ENCODE results near the gene FOXE1.

GRCh38 chr9:97900103-97900737, 47.2 kb downstream of the FOXE1 start:
- TF ChIP-seq CTCF (IDR thresholded peaks at IDR 0.05; ENCODE audit: low read depth, low read length, poor library complexity, severe bottlenecking) (no peak), EZH2phosphoT487 (IDR thresholded peaks at IDR 0.05; ENCODE audit: borderline replicate concordance, low read length) (no peak)

Measured in DOHH2 (cell line).